Retinal pigment epithelial cell (primary cell): ENCODE data around the gene RPH3AL.
"Not testable (repeated sequence)": the region's sequence is repeated elsewhere in the genome, so short reads cannot be mapped to it uniquely, and the experiment has no call there.

Experiments used
- DNase-seq: peaks from one replicate; pipeline ENCODE4 v3.0.0-alpha.2; 2010; ENCODE audit warnings: low read depth
- H3K4me3 ChIP-seq: 2 replicates; pipeline ENCODE4 v1.5.1; 2011; ENCODE audit warnings: mild to moderate bottlenecking, low read length, control low read depth, moderate library complexity
- TF ChIP-seq, protein P1 (sequence below): conservative IDR thresholded peaks from 2 replicates; pipeline ENCODE4 v1.5.1; 2011; ENCODE audit warnings: low read depth, low read length, control low read depth, inconsistent platforms

The RPH3AL gene

DNA sequence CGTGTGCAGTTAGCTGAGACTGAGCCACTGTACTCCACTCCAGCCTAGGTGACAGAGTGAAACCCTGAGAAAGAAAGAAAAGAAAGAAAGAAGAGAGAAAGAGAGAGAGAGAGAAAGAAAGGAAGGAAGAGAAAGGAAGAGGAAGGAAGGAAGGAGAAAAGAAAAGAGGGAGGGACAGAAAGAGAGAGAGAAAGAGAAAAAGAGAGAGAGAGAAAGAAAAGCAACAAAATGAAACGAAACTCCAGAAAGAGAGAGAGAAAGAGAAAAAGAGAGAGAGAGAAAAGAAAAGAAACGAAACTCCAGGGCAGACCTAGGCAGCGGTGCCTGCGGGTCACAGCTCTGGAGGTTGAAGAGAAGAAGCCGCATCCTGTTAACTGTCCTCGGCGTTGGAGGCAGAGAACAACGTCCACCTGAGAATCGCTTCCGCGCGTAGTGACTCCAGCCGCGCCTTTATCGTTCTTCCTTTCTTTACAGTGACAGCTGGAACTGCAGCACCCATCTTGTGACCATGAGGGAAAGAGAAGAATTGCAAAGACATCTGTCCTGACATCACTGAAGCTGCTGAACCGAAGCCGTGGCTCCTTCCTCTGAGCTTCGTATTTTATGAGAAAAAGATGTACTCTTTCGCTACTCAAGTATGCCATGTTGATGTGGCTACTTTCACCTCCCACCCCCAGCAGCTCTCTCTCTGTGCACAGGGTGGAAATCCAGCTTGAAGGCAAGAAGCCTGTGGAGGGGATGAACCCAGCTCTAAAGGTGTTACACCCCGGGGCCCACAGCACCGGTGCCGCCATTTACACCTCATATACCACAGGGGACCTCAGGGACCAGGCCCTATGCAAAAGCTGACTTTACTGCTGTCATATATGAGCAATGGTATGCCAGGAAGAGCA, 114.3 kb downstream of the RPH3AL start:
- no peak overlapping the region for H3K4me3 ChIP-seq
- TF ChIP-seq, protein P1, sequence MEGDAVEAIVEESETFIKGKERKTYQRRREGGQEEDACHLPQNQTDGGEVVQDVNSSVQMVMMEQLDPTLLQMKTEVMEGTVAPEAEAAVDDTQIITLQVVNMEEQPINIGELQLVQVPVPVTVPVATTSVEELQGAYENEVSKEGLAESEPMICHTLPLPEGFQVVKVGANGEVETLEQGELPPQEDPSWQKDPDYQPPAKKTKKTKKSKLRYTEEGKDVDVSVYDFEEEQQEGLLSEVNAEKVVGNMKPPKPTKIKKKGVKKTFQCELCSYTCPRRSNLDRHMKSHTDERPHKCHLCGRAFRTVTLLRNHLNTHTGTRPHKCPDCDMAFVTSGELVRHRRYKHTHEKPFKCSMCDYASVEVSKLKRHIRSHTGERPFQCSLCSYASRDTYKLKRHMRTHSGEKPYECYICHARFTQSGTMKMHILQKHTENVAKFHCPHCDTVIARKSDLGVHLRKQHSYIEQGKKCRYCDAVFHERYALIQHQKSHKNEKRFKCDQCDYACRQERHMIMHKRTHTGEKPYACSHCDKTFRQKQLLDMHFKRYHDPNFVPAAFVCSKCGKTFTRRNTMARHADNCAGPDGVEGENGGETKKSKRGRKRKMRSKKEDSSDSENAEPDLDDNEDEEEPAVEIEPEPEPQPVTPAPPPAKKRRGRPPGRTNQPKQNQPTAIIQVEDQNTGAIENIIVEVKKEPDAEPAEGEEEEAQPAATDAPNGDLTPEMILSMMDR, result no peak
- DNase-seq, result no peak

DNA sequence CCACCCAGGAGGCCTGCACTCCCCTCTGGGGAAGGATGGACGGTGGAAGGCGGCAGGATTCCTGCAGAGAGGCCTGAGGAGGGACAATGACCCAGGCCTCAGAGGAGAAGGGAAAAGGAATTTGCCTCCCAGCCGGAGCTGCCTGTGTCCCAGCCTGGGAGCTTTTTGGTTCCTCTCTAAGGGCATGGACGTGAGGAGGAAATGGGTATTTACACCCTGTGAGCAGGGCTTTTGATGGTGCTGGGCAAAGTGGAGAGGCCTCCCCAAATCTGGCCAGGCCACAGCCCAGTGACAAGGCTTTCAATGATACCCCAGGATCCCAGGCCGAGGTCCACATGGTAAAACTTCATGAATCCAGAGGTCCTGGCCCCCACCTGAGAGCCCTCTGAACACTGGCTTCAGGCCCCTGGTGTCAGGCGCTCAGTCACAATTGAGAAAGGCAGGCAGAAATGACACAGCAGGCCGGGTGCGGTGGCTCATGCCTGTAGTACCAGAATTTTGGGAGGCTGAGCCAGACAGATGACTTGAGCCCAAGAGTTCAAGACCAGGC, 115.1 kb downstream of the RPH3AL start:
- no peak overlapping the region for H3K4me3 ChIP-seq
- TF ChIP-seq, protein P1, result no peak
- no peak for DNase-seq

DNA sequence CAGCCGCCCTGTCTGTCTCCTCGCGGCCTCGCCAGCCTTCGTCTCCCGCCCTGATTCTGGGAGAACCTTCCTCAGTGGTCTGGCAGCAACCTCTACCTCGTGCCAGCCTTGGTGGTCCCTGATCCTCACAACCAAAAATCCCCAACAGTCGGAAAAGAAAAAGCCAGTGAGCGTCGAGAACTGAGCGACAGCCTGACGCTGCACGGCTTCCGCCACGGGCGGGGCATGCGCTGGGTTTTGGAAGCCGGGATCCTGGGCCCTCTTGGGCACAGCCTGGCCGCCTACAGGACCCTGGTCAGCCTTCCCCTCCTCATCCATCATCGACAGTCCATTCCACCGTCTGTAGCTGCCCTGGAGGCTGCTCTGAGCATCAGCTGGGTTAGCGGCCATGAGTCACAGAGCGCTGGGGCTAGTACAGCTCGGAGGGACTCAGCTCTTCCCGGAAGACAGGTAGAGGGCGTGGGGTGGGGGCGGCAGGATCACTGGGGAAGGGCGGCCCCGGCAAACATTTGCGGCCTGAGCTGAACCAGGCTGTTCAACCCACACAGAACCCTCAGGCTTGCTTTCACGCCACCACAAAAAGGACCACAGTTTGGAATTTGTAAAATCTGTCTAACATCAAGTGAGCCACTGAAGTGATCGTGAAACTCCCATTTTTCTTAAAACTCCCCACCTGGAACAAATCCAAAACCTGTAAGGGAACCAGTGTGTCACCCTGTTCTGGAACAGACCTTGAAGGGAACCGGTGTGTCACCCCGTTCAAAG, 115.8 kb downstream of the RPH3AL start:
- no peak overlapping the region for H3K4me3 ChIP-seq
- DNase-seq, result no peak
- TF ChIP-seq, protein P1, result no peak

DNA sequence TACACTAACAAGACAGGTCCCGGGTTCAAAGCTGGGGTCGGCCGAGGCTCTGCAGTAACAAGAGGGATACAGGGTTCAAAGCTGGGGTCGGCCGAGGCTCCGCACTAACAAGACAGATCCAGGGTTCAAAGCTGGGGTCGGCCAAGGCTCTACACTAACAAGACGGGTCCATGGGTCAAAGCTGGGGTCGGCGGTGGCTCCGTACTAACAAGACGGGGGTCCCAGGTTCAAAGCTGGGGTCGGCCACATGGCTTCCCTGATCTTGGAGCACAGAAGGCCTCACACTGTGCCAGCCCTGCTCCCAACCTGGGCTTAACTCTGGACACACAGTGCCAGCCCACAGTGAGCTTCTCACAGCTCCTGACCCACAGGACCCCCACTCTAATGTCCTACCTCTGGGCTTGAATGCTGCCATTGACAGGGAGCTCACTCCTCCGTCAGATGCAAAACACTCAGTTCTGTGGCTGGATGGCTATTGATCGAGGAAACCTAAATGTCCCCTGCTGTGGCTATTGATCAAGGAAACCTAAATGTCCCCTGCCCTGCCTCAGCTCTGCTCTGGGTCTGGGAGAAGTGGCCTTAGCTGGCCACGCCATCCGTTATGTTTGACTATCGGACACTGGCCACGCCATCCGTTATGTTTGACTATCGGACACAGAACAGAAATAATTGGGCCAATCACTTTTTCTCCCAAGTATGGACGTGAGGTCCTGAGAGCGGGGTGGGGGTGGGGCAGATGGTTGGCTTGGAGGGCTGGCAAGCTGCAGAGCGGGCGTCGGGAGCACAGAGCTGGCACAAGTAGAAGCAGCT, 116.6 kb downstream of the RPH3AL start:
- TF ChIP-seq, protein P1, result no peak
- H3K4me3 ChIP-seq, result no peak overlapping the region
- no peak for DNase-seq

DNA sequence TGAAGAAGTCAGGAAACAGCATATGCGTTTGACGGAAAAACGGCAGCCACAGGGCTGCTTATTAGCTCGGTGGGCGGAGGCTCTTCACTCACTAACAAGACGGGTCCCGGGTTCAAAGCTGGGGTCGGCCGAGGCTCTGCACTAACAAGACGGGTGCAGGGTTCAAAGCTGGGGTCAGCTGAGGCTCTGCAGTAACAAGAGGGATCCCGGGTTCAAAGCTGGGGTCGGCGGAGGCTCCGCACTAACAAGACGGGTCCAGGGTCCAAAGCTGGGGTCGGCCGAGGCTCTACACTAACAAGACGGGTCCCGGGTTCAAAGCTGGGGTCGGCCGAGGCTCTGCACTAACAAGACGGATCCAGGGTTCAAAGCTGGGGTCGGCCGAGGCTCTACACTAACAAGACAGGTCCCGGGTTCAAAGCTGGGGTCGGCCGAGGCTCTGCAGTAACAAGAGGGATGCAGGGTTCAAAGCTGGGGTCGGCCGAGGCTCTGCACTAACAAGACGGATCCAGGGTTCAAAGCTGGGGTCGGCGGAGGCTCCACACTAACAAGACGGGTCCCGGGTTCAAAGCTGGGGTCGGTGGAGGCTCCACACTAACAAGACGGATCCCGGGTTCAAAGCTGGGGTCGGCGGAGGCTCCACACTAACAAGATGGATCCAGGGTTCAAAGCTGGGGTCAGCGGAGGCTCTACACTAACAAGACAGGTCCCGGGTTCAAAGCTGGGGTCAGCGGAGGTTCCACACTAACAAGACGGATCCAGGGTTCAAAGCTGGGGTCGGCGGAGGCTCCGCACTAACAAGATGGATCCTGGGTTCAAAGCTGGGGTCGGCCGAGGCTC, 117.4 kb downstream of the RPH3AL start:
- not testable (repeated sequence) for H3K4me3 ChIP-seq, DNase-seq

DNA sequence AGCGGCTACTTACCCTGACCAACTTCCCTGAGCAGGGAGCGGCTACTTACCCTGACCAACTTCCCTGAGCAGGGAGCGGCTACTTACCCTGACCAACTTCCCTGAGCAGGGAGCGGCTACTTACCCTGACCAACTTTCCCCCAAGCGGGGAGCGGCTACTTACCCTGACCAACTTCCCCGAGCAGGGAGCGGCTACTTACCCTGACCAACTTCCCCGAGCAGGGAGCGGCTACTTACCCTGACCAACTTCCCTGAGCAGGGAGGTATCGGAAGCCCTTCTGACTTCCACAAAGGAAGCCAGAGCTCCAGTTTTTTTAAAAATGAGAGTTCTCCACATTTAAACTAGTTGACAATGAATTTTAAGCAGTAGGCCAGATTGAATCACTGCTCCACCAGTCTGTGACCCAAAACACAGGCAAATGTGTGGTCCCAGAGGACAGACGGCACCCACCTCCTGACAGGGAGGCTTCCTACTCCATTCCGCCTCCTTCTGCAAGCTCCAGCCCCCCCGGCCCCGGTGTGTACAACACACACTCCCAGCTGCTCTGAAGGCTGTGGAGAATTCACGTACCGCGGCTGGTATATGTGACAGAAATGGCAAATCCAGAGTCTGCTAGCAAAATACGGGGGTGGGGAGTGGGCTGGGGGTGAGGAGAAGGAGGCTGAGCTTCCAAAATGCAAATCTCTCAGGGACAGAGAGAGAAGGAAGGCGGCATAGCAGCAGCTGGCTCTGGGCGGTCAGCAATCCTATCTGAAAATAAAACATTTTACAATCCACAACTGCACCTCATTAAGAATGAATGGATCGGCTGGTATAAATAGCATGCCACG, 118.2 kb downstream of the RPH3AL start:
- not testable (repeated sequence) for DNase-seq, H3K4me3 ChIP-seq
